Prostate gland (tissue), 2 donors: ENCODE data around the gene DGKQ.

Source experiments
- CTCF ChIP-seq, 4 experiments: fragments of 200-600 bp in 2 of 4; fragments of 450-650 bp in 2 of 4; sonication (generic) in 2 of 4; IDR thresholded peaks; 1 replicate in 3 of 4; 2 replicates in 1 of 4; pipeline ENCODE4 v1.5.1; 2016 to 2019; ENCODE audit warnings: antibody characterized with exemption in 4 of 4, mild to moderate bottlenecking in 2 of 4, moderate library complexity in 2 of 4
- POLR2A ChIP-seq: fragments of 450-650 bp; IDR thresholded peaks from one replicate; pipeline ENCODE4 v1.6.1; 2016; ENCODE audit warnings: antibody characterized with exemption, mild to moderate bottlenecking

- no peak for TF ChIP-seq POLR2A
- no peak for TF ChIP-seq CTCF (IDR thresholded peaks at IDR 0.05)
These were observed 55.9 kb downstream of the DGKQ start for GRCh38 chr4:917466-917865.
